Measurements from ENCODE around the gene OTX2.

OTX2 gene

DNA sequence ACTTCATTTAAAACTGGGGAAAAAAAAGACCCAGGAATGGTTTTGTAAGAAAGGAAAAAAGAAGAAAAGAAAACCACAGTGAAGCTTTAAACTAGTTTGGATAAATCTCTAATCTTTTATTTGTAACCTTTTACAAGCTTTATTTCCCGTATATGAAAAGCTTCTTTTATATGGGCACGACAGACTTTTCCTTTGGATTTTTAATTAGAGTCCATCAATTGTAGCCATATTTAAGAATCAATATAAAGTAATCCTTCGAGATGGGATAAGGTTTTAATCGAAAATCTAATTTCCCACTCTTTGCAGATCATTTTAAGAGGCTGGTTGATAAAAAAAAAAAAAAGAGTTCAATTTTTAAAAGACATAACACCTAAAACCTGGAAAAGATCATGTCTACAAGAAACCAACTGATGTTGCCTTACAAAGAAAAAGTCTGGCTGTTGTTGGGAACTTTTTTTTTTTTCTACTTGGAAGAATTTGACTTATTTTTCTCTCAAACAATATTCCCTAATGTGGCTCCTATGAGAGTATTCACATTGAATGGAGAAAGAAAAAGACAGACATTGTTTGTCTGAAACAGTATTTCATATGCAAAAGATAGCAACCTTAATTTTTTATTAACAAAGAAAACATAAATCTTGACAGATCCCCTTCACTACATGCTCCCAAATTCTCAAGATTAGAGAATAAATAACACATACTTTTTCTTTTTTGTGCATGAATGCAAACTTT lies 4.9 kb upstream of the OTX2 start:
- no peaks in the 10 kb centered on the region for H4K20me1 ChIP-seq (ENCODE audit: insufficient read depth, low read length)
- H3K9me2 ChIP-seq (ENCODE audit: low read depth, low read length): no peaks in the 10 kb centered on the region
- H3K79me2 ChIP-seq (ENCODE audit: insufficient read depth, low read length): no peaks in the 10 kb centered on the region
- H3K27me3 ChIP-seq (ENCODE audit: insufficient read depth, low read length): no peaks in the 10 kb centered on the region; the same call in 1 of the 2 replicates
- H3K4me1 ChIP-seq (ENCODE audit: insufficient read depth, low read length, severe bottlenecking): no peaks in the 10 kb centered on the region
- TF ChIP-seq EZH2 (IDR thresholded peaks at IDR 0.05; ENCODE audit: borderline replicate concordance, low read length): no peak
- TF ChIP-seq, protein P1, sequence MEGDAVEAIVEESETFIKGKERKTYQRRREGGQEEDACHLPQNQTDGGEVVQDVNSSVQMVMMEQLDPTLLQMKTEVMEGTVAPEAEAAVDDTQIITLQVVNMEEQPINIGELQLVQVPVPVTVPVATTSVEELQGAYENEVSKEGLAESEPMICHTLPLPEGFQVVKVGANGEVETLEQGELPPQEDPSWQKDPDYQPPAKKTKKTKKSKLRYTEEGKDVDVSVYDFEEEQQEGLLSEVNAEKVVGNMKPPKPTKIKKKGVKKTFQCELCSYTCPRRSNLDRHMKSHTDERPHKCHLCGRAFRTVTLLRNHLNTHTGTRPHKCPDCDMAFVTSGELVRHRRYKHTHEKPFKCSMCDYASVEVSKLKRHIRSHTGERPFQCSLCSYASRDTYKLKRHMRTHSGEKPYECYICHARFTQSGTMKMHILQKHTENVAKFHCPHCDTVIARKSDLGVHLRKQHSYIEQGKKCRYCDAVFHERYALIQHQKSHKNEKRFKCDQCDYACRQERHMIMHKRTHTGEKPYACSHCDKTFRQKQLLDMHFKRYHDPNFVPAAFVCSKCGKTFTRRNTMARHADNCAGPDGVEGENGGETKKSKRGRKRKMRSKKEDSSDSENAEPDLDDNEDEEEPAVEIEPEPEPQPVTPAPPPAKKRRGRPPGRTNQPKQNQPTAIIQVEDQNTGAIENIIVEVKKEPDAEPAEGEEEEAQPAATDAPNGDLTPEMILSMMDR (IDR thresholded peaks at IDR 0.05; ENCODE audit: low read length): no peak
- no peak overlapping the region for H3K9ac ChIP-seq (ENCODE audit: low read length)
- no peak overlapping the region for H3K4me2 ChIP-seq (ENCODE audit: low read length)
- no peaks in the 10 kb centered on the region for H3K36me3 ChIP-seq (ENCODE audit: insufficient read depth, low read length)
- H3K9me3 ChIP-seq (ENCODE audit: low read length): no peaks in the 10 kb centered on the region
- no peak overlapping the region for H3K27ac ChIP-seq (ENCODE audit: low read depth, low read length, poor library complexity, severe bottlenecking)
- no peak overlapping the region for H3K4me3 ChIP-seq (ENCODE audit: low read depth, low read length, poor library complexity, severe bottlenecking)
- no peak overlapping the region for H2AFZ ChIP-seq (ENCODE audit: low read length)
- H3F3A ChIP-seq (ENCODE audit: insufficient read depth, low read length): no peaks in the 10 kb centered on the region

DNA sequence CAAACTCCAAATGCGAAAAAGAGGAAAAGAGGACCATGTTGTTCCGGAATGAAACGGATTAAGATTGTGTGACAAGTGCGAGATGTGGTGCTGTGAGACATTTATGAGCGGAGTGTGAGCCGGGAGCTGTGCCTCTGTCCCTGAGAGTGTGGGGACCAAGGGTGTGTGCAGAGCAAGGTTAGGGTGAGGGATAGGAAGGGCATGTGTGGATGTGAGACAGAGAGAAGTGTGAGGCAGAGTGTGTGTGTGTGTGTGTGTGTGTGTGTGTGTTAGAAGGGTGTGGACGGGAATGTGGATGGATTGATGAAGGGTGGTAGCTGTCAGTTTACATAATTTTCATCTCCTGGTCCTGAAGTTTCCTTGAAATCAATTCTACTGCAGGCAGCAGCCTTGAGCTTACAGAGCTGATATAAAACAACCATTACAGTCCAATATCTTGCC lies 4.3 kb upstream of the OTX2 start:
- Histone ChIP-seq H3K9me2 (ENCODE audit: low read depth, low read length) (no peaks in the 10 kb centered on the region), H3K9ac (ENCODE audit: low read length) (no peak overlapping the region), H2AFZ (ENCODE audit: low read length) (no peak overlapping the region), H3K79me2 (ENCODE audit: insufficient read depth, low read length) (no peaks in the 10 kb centered on the region), H3K27me3 (ENCODE audit: insufficient read depth, low read length) (no peaks in the 10 kb centered on the region; the same call in 1 of the 2 replicates), H4K20me1 (ENCODE audit: insufficient read depth, low read length) (no peaks in the 10 kb centered on the region), H3K4me3 (ENCODE audit: low read depth, low read length, poor library complexity, severe bottlenecking) (no peak overlapping the region), H3K4me2 (ENCODE audit: low read length) (no peak overlapping the region), H3F3A (ENCODE audit: insufficient read depth, low read length) (no peaks in the 10 kb centered on the region), H3K9me3 (ENCODE audit: low read length) (no peaks in the 10 kb centered on the region), H3K4me1 (ENCODE audit: insufficient read depth, low read length, severe bottlenecking) (no peaks in the 10 kb centered on the region), H3K36me3 (ENCODE audit: insufficient read depth, low read length) (no peaks in the 10 kb centered on the region), H3K27ac (ENCODE audit: low read depth, low read length, poor library complexity, severe bottlenecking) (no peak overlapping the region)
- TF ChIP-seq EZH2 (IDR thresholded peaks at IDR 0.05; ENCODE audit: borderline replicate concordance, low read length): no peak
- TF ChIP-seq, protein P1 (IDR thresholded peaks at IDR 0.05; ENCODE audit: low read length): no peak

DNA sequence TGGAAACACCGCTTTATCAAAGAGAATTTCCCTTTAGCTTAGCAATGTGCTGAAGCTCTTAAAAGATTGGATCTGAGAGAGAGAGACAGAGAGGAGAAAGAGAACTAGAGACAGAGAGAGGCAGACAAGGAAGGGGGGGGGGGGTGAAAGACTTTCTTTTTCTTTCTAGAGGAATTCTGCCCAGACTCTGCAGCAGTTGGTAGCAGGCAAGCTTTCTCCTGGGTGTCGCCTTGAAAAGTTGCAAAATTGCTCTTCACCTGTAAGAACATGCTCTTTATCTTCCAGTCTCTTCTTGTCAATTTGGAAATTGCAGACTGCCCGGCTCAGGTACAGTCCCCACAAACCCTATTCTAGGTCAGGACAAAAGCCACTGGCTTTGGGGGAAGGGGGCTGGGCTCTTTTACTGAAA lies 2.9 kb upstream of the OTX2 start:
- Histone ChIP-seq H3K27ac (ENCODE audit: low read depth, low read length, poor library complexity, severe bottlenecking) (no peak overlapping the region), H3K27me3 (ENCODE audit: insufficient read depth, low read length) (no peaks in the 10 kb centered on the region; the same call in 1 of the 2 replicates), H3K9me2 (ENCODE audit: low read depth, low read length) (no peaks in the 10 kb centered on the region), H3K4me1 (ENCODE audit: insufficient read depth, low read length, severe bottlenecking) (no peaks in the 10 kb centered on the region), H3K36me3 (ENCODE audit: insufficient read depth, low read length) (no peaks in the 10 kb centered on the region), H3K4me2 (ENCODE audit: low read length) (no peak overlapping the region), H4K20me1 (ENCODE audit: insufficient read depth, low read length) (no peaks in the 10 kb centered on the region), H2AFZ (ENCODE audit: low read length) (no peak overlapping the region), H3K79me2 (ENCODE audit: insufficient read depth, low read length) (no peaks in the 10 kb centered on the region), H3F3A (ENCODE audit: insufficient read depth, low read length) (no peaks in the 10 kb centered on the region), H3K9ac (ENCODE audit: low read length) (no peak overlapping the region), H3K4me3 (ENCODE audit: low read depth, low read length, poor library complexity, severe bottlenecking) (no peak overlapping the region), H3K9me3 (ENCODE audit: low read length) (no peaks in the 10 kb centered on the region)
- TF ChIP-seq, protein P1 (IDR thresholded peaks at IDR 0.05; ENCODE audit: low read length): no peak
- TF ChIP-seq EZH2 (IDR thresholded peaks at IDR 0.05; ENCODE audit: borderline replicate concordance, low read length): no peak
